Naive thymus-derived CD4-positive, alpha-beta T cell (primary cell): ENCODE data around the gene ATXN2L. TPM values are rescaled to one million over a fixed set of nuclear protein-coding genes. Genes with fewer than 3 reads are reported as not detected.

Source experiments
- ATAC-seq: fragments of 150-1000 bp; cut with Tn5 transposase; 2 replicates; pipeline ENCODE4 v1.10.0; 2021; ENCODE audit warnings: mild to moderate bottlenecking, moderate library complexity
- CTCF ChIA-PET: fragments of 350-600 bp; sonication (Branson Sonifier 250); formaldehyde crosslinking; loops from one replicate; lab custom pipeline; 2021; ENCODE audit warnings: antibody characterized with exemption; lab: Charles Lee
- POLR2A ChIA-PET: fragments of 350-600 bp; sonication (Branson Sonifier 250); formaldehyde crosslinking; loops from one replicate; lab custom pipeline; 2021; ENCODE audit warnings: antibody characterized with exemption, inconsistent platforms; lab: Charles Lee
- DNase-seq, 9 donors: peaks; one replicate each; pipeline versions ENCODE4 v3.0.0 to v3.0.0-alpha.2; 2020 to 2022; ENCODE audit warnings: mixed read lengths in 1 of 9
- H3K27ac ChIP-seq: one replicate; pipeline ENCODE4 v1.7.0; 2013; ENCODE audit warnings: mild to moderate bottlenecking, low read depth, low read length, moderate library complexity
- H3K27me3 ChIP-seq, 2 donors: one replicate each; pipeline ENCODE4 v1.7.0; 2013; ENCODE audit warnings: low read length in 2 of 2, mild to moderate bottlenecking in 2 of 2, moderate library complexity in 2 of 2; ENCODE audit not compliant: control insufficient read depth in 2 of 2, insufficient read depth in 2 of 2
- H3K36me3 ChIP-seq, 3 experiments: 1 replicate in 2 of 3; 2 replicates in 1 of 3; pipeline ENCODE4 v1.7.0; 2013; ENCODE audit warnings: low read length in 3 of 3, mild to moderate bottlenecking in 3 of 3, moderate library complexity in 1 of 3; ENCODE audit not compliant: insufficient read depth in 3 of 3, control insufficient read depth in 2 of 3
- H3K4me1 ChIP-seq, 2 donors: one replicate each; pipeline ENCODE4 v1.7.0; 2013; ENCODE audit warnings: low read length in 2 of 2, mild to moderate bottlenecking in 2 of 2, moderate library complexity in 1 of 2; ENCODE audit not compliant: control insufficient read depth in 2 of 2, insufficient read depth in 2 of 2
- H3K4me3 ChIP-seq: 2 replicates; pipeline ENCODE4 v1.7.0; 2013; ENCODE audit warnings: mild to moderate bottlenecking, low read length
- H3K9me3 ChIP-seq, 3 experiments: 1 replicate in 2 of 3; 2 replicates in 1 of 3; pipeline ENCODE4 v1.7.0; 2013; ENCODE audit warnings: low read length in 3 of 3; ENCODE audit not compliant: control insufficient read depth in 2 of 3
- H3K27ac Mint-ChIP-seq, 9 donors: one replicate each; pipeline ENCODE4 v1.8.0; 2020 to 2022; ENCODE audit warnings: mixed read lengths in 9 of 9, mild to moderate bottlenecking in 8 of 9, moderate library complexity in 5 of 9, inconsistent platforms in 2 of 9
- H3K27me3 Mint-ChIP-seq, 5 donors: one replicate each; pipeline ENCODE4 v1.8.0; 2021 to 2022; ENCODE audit warnings: mixed read lengths in 5 of 5, mild to moderate bottlenecking in 1 of 5
- H3K36me3 Mint-ChIP-seq, 5 donors: one replicate each; pipeline ENCODE4 v1.8.0; 2020 to 2022; ENCODE audit warnings: mixed read lengths in 5 of 5, mild to moderate bottlenecking in 3 of 5, inconsistent platforms in 1 of 5
- H3K4me1 Mint-ChIP-seq, 7 donors: one replicate each; pipeline ENCODE4 v1.8.0; 2020 to 2022; ENCODE audit warnings: mixed read lengths in 7 of 7, mild to moderate bottlenecking in 3 of 7, inconsistent platforms in 1 of 7
- H3K4me3 Mint-ChIP-seq, 10 donors: one replicate each; pipeline ENCODE4 v1.8.0; 2020 to 2022; ENCODE audit warnings: mild to moderate bottlenecking in 10 of 10, mixed read lengths in 10 of 10, moderate library complexity in 6 of 10, inconsistent platforms in 2 of 10
- H3K9me3 Mint-ChIP-seq, 11 donors: one replicate each; pipeline ENCODE4 v1.8.0; 2020 to 2022; ENCODE audit warnings: mixed read lengths in 11 of 11, mild to moderate bottlenecking in 4 of 11, inconsistent platforms in 1 of 11, moderate library complexity in 1 of 11
- intact Hi-C, 2 donors: fragments of 100-400 bp; cut with micrococcal nuclease; formaldehyde crosslinking; loops; one replicate each; pipeline ENCODE4 v1.15.1; 2023
- microRNA-seq: library from miRNA; unstranded; fragments of <30 nt; microRNA quantifications from one replicate; pipeline ENCODE4 v1.2.0, GENCODE V29; 2022; ENCODE audit warnings: borderline microRNAs expressed
- polyA plus RNA-seq, 2 donors: library from polyadenylated mRNA; unstranded; fragments of 300-500 nt; fragmentation: Illumina TruSeq; gene quantifications; one replicate each; pipeline ENCODE4 v1.2.3, GENCODE V29; 2021
- total RNA-seq, 6 experiments: library from RNA in 5 of 6; stranded (reverse) in 5 of 6; gene quantifications; 1 replicate in 5 of 6; 2 replicates in 1 of 6; pipeline ENCODE4 v1.2.3 and lab custom pipeline; 2021 to 2026

Gene ATXN2L
- total and polyA plus RNA-seq, 7 experiments from 2014 or later = 19.7 to 374 (median 280) TPM

DNA sequence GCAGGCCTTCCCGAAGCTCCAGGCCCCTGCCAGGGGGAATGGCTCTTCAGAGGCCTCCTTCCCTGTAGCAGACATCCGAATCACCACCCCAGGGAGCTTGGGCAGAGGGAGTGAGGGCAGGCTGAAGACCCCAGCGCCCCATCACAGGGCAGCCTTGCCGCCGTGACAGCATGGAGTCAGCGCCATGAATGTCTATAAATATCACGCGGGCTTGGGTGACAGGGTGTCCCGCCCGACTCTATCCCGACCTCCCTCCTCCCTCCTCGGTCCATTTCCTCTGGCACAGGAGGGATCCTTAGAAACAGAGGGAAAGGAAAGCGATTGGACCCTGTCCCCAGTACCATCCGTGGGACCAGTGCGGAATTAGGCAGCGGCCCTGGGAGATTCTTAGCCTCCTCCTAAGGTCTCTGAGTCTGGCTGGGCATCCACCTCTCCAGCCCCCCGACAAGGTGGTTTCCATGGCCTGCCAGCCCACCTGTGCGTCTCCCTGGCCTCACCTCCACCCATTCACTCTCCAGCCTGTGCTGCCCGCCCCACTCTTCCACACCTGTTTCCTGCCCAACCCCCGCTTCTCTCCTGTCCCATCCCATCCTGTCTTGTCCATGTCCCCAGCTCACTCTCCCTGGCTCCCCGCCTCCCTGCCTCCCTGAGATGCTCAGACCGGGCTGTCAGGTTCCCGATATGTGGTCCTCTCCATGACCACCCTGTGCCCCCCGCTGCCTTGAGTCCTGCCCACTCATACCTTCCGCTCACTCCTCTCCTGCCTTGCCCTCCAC is 60.6 kb downstream of the ATXN2L start:
- H3K27me3 Mint-ChIP-seq = peaks cover 3 to 14% (median 9%) of the 10 kb centered on the region in 5 donors
- ATAC-seq (no peak), DNase-seq (no peak)
- H3K4me3 Mint-ChIP-seq = no peak overlapping the region
- Histone ChIP-seq H3K36me3 (no peaks in the 10 kb centered on the region), H3K27ac (no peak overlapping the region), H3K4me1 (peaks cover 0 to 16% of the 10 kb centered on the region in 2 donors), H3K9me3 (no peaks in the 10 kb centered on the region), H3K4me3 (no peak overlapping the region), H3K27me3 (no peaks in the 10 kb centered on the region)
- peaks cover 0 to 19% (median 13%) of the 10 kb centered on the region in 7 donors for H3K4me1 Mint-ChIP-seq
- ChIA-PET POLR2A (no interaction called here), CTCF (no interaction called here)
- H3K36me3 Mint-ChIP-seq = peaks cover 0 to 4% (median 0%) of the 10 kb centered on the region in 5 donors
- peaks cover 0 to 2% (median 0%) of the 10 kb centered on the region in 11 donors for H3K9me3 Mint-ChIP-seq
- intact Hi-C loops = no loop called here
- H3K27ac Mint-ChIP-seq = peak overlapping the region in 1 of 9 donors; percentile 48

DNA sequence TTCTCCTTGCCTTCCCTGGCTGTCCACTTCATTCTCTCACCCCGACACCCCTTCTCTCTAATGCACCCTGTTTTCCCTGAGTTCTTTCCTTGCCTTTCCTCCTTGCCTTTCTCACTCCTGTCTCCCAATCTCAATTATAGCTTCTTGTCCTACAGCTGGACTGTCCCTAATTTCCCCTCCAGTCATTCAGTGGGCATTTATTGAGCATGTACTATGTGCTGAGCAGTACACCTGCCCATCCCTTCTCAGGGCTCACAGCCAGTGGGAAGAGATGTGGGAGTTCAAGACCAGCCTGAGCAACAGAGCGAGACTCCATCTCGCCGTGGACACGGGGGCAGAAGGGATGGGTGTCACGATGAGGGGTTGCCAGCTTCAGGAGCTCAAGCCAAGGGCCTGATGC is 61.2 kb downstream of the ATXN2L start:
- no peaks in the 10 kb centered on the region for H3K9me3 ChIP-seq
- CTCF ChIA-PET = no interaction called here
- peaks cover 0 to 2% (median 0%) of the 10 kb centered on the region in 11 donors for H3K9me3 Mint-ChIP-seq
- H3K4me3 ChIP-seq = no peak overlapping the region
- peaks cover 3 to 14% (median 9%) of the 10 kb centered on the region in 5 donors for H3K27me3 Mint-ChIP-seq
- H3K27ac ChIP-seq = no peak overlapping the region
- no peaks in the 10 kb centered on the region for H3K36me3 ChIP-seq
- POLR2A ChIA-PET = no interaction called here
- ATAC-seq (no peak), DNase-seq (no peak)
- no peaks in the 10 kb centered on the region for H3K27me3 ChIP-seq
- peaks cover 0 to 4% (median 0%) of the 10 kb centered on the region in 5 donors for H3K36me3 Mint-ChIP-seq
- intact Hi-C loops = no loop called here
- H3K4me3 Mint-ChIP-seq = peak overlapping the region in 1 of 10 donors; percentile 63
- peaks cover 0 to 12% of the 10 kb centered on the region in 2 donors for H3K4me1 ChIP-seq
- peak overlapping the region in 1 of 9 donors; percentile 48 for H3K27ac Mint-ChIP-seq
- H3K4me1 Mint-ChIP-seq = peaks cover 0 to 18% (median 11%) of the 10 kb centered on the region in 7 donors

Small RNAs within 50 kb of the gene (microRNA-seq; reads per million reads assigned to microRNA genes)
- not detected for gene MIR4721

Other genes with a start within 250 kb of the ATXN2L start
- gene SULT1A2, start 225.9 kb upstream of the ATXN2L start, total RNA-seq = under 1 TPM; 0.21 to 0.73 (median 0.56) TPM
- gene SULT1A2, start 225.9 kb upstream of the ATXN2L start, polyA plus RNA-seq = under 1 TPM in 1 of 2 donors, not detected in 1; 0.38 TPM
- gene SULT1A1, start 213.0 kb upstream of the ATXN2L start, total RNA-seq = 10 to 100 TPM in 4 of 5 experiments, 1 to 10 TPM in 1; 9.2 to 70.8 (median 19.6) TPM
- gene SULT1A1, start 213.0 kb upstream of the ATXN2L start, polyA plus RNA-seq = 10 to 100 TPM in 1 of 2 donors, 1 to 10 TPM in 1; 9.4 to 10.5 TPM
- gene NPIPB8, start 184.9 kb upstream of the ATXN2L start, total RNA-seq = 1 to 10 TPM in 2 of 5 experiments, under 1 TPM in 2, not detected in 1; 0.88 to 3.0 (median 1.4) TPM
- not detected for gene NPIPB8, start 184.9 kb upstream of the ATXN2L start, polyA plus RNA-seq
- 100 to 1,000 TPM; 269 to 736 (median 377) TPM for gene EIF3C, start 111.5 kb upstream of the ATXN2L start, total RNA-seq
- 100 to 1,000 TPM; 158 to 380 TPM for gene EIF3C, start 111.5 kb upstream of the ATXN2L start, polyA plus RNA-seq
- 1 to 10 TPM; 2.9 to 5.2 (median 4.8) TPM for gene NPIPB9, start 71.2 kb upstream of the ATXN2L start, total RNA-seq
- under 1 TPM; 0.18 to 0.30 TPM for gene NPIPB9, start 71.2 kb upstream of the ATXN2L start, polyA plus RNA-seq
- 100 to 1,000 TPM in 2 of 5 experiments, 10 to 100 TPM in 3; 89.7 to 140 (median 95.2) TPM for gene TUFM, start 23.3 kb downstream of the ATXN2L start, total RNA-seq
- gene TUFM, start 23.3 kb downstream of the ATXN2L start, polyA plus RNA-seq = 100 to 1,000 TPM; 125 to 139 TPM
- gene SH2B1, start 40.8 kb downstream of the ATXN2L start, total RNA-seq = 100 to 1,000 TPM in 2 of 5 experiments, 10 to 100 TPM in 3; 66.8 to 145 (median 77.8) TPM
- 1 to 10 TPM; 1.9 to 3.1 TPM for gene SH2B1, start 40.8 kb downstream of the ATXN2L start, polyA plus RNA-seq
- 1 to 10 TPM in 2 of 5 experiments, under 1 TPM in 3; 0.32 to 1.6 (median 0.89) TPM for gene ATP2A1, start 55.5 kb downstream of the ATXN2L start, total RNA-seq
- not detected for gene ATP2A1, start 55.5 kb downstream of the ATXN2L start, polyA plus RNA-seq
- 10 to 100 TPM; 19.9 to 30.3 (median 27.3) TPM for gene RABEP2, start 102.2 kb downstream of the ATXN2L start, total RNA-seq
- gene RABEP2, start 102.2 kb downstream of the ATXN2L start, polyA plus RNA-seq = 1 to 10 TPM; 4.4 to 7.5 TPM
- 1 to 10 TPM in 1 of 5 experiments, under 1 TPM in 4; 0.22 to 3.0 (median 0.32) TPM for gene CD19, start 109.0 kb downstream of the ATXN2L start, total RNA-seq
- gene CD19, start 109.0 kb downstream of the ATXN2L start, polyA plus RNA-seq = under 1 TPM; 0.40 to 0.58 TPM
- gene NFATC2IP, start 127.9 kb downstream of the ATXN2L start, total RNA-seq = 100 to 1,000 TPM in 3 of 5 experiments, 10 to 100 TPM in 2; 70.9 to 117 (median 111) TPM
- 10 to 100 TPM; 26.0 to 37.8 TPM for gene NFATC2IP, start 127.9 kb downstream of the ATXN2L start, polyA plus RNA-seq
- gene SPNS1, start 151.8 kb downstream of the ATXN2L start, total RNA-seq = 10 to 100 TPM; 31.1 to 47.0 (median 42.1) TPM
- gene SPNS1, start 151.8 kb downstream of the ATXN2L start, polyA plus RNA-seq = 10 to 100 TPM; 22.6 to 40.4 TPM
- 100 to 1,000 TPM; 179 to 476 (median 342) TPM for gene LAT, start 162.1 kb downstream of the ATXN2L start, total RNA-seq
- gene LAT, start 162.1 kb downstream of the ATXN2L start, polyA plus RNA-seq = 100 to 1,000 TPM; 317 to 445 TPM